ENCODE measurements around the gene TTC4. TPM values are rescaled to one million over a fixed set of nuclear protein-coding genes. Genes with fewer than 3 reads are reported as not detected.

TTC4 gene
- total and polyA plus RNA-seq, 2 experiments from 2014 or later = 25.1 to 33.6 TPM

- Histone ChIP-seq H3K9me2 (ENCODE audit: insufficient read depth) (no peaks in the 10 kb centered on the region), H3K27me3 (ENCODE audit: insufficient read depth) (no peaks in the 10 kb centered on the region), H3F3A (replicated peaks; ENCODE audit: low read depth) (no peaks in the 10 kb centered on the region), H3K79me2 (replicated peaks; ENCODE audit: insufficient read depth) (peaks cover 13% of the 10 kb centered on the region), H3K4me2 (no peak overlapping the region), H4K20me1 (replicated peaks; ENCODE audit: insufficient read depth) (no peaks in the 10 kb centered on the region), H3K4me1 (ENCODE audit: insufficient read depth) (no peaks in the 10 kb centered on the region), H3K36me3 (ENCODE audit: insufficient read depth) (no peaks in the 10 kb centered on the region), H2AFZ (no peak overlapping the region), H3K27ac (ENCODE audit: low read depth) (no peak overlapping the region), H3K4me3 (no peak overlapping the region)
- DNase-seq (ENCODE audit: low spot score) (no peak), ATAC-seq (no peak)
- Mint-ChIP-seq H3K9me3 (no peaks in the 10 kb centered on the region; the same call in 2 of the 3 replicates), H3K36me3 (ENCODE audit: low read depth) (peaks cover 8% of the 10 kb centered on the region; the same call in 1 of the 3 replicates), H3K27ac (no peak overlapping the region), H3K4me3 (no peak overlapping the region), H3K27me3 (ENCODE audit: insufficient read depth, low read depth, poor library complexity) (peaks cover 10% of the 10 kb centered on the region), H3K4me1 (peaks cover 12% of the 10 kb centered on the region)
- TF ChIP-seq NANOG (IDR thresholded peaks at IDR 0.05; ENCODE audit: borderline replicate concordance) = no peak
- TF ChIP-seq EZH2 (IDR thresholded peaks at IDR 0.05; ENCODE audit: low read depth, unreplicated experiment) = no peak
- no peak for TF ChIP-seq ETS1 (IDR thresholded peaks at IDR 0.05)
- no peak for TF ChIP-seq ZNF114 (CRISPR knock-in tag; IDR thresholded peaks at IDR 0.05)
- TF ChIP-seq ZNF331 (CRISPR knock-in tag; IDR thresholded peaks at IDR 0.05; ENCODE audit: low read depth) = no peak
- no peak for TF ChIP-seq ZNF462 (CRISPR knock-in tag; IDR thresholded peaks at IDR 0.05)
- no peak for TF ChIP-seq CTCF (conservative IDR thresholded peaks at IDR 0.05; ENCODE audit: low read depth in 2 of 2)
- TF ChIP-seq CREB1 (CRISPR knock-in tag; IDR thresholded peaks at IDR 0.05; ENCODE audit: low read depth) = no peak
- TF ChIP-seq REST (IDR thresholded peaks at IDR 0.05; ENCODE audit: unreplicated experiment) = no peak
- TF ChIP-seq POLR2AphosphoS5 (IDR thresholded peaks at IDR 0.05; ENCODE audit: low read depth) = no peak
- no peak for TF ChIP-seq JUNB (IDR thresholded peaks at IDR 0.05; ENCODE audit: unreplicated experiment)
- no peak for TF ChIP-seq EZH2phosphoT487 (IDR thresholded peaks at IDR 0.05; ENCODE audit: unreplicated experiment)
- TF ChIP-seq STAT1 (IDR thresholded peaks at IDR 0.05; ENCODE audit: unreplicated experiment) = no peak
Measured at GRCh38 chr1:54757833-54758232, 42.2 kb downstream of the TTC4 start.

Measured in GM23338 (cell line).